Esophagus muscularis mucosa (tissue), 3 donors: ENCODE data around the gene LILRA5.

Experiments used
- POLR2A ChIP-seq: fragments of 450-650 bp; IDR thresholded peaks from one replicate; pipeline ENCODE4 v1.6.1; 2017; ENCODE audit warnings: antibody characterized with exemption, moderate library complexity, mild to moderate bottlenecking, low read depth
- POLR2AphosphoS5 ChIP-seq, 2 donors: sonication (generic); formaldehyde crosslinking; IDR thresholded peaks; one replicate each; pipeline ENCODE4 v1.6.1; 2017; ENCODE audit warnings: antibody characterized with exemption in 2 of 2
- TF ChIP-seq, protein P1 (sequence below), 3 experiments: fragments of 200-600 bp in 2 of 3; fragments of 450-650 bp in 1 of 3; sonication (generic) in 2 of 3; IDR thresholded peaks; one replicate each; pipeline ENCODE4 v1.5.1; 2017 to 2019; ENCODE audit warnings: antibody characterized with exemption in 3 of 3, mild to moderate bottlenecking in 2 of 3, moderate library complexity in 1 of 3

DNA sequence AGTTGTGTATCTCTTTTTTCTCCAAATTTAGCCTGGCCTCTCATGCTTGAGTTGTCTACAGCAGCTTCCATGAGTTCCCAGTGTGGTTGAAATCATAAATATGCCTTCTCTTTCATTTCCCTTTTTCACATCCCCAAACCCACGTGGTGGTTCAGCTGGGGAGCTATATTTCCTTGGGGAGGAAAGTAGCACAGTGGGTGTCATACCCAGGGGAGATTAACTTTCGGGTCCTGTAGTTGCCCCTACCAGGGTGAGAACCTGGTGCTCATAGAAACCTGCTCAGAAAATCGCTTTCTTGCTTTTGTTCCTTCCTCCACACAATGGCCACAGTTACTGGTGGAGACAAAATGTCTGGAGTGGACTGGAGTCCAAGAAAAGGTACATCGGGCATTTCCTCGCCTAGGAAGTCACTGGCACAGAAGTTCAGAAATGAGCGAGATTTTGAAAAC, 33.0 kb upstream of the LILRA5 start:
- TF ChIP-seq POLR2AphosphoS5 (IDR thresholded peaks at IDR 0.05) (no peak), POLR2A (no peak)
- TF ChIP-seq, protein P1, sequence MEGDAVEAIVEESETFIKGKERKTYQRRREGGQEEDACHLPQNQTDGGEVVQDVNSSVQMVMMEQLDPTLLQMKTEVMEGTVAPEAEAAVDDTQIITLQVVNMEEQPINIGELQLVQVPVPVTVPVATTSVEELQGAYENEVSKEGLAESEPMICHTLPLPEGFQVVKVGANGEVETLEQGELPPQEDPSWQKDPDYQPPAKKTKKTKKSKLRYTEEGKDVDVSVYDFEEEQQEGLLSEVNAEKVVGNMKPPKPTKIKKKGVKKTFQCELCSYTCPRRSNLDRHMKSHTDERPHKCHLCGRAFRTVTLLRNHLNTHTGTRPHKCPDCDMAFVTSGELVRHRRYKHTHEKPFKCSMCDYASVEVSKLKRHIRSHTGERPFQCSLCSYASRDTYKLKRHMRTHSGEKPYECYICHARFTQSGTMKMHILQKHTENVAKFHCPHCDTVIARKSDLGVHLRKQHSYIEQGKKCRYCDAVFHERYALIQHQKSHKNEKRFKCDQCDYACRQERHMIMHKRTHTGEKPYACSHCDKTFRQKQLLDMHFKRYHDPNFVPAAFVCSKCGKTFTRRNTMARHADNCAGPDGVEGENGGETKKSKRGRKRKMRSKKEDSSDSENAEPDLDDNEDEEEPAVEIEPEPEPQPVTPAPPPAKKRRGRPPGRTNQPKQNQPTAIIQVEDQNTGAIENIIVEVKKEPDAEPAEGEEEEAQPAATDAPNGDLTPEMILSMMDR (IDR thresholded peaks at IDR 0.05) = no peak
